Measurements from ENCODE around the gene CBX8. TPM values are rescaled to one million over a fixed set of nuclear protein-coding genes. Genes with fewer than 3 reads are reported as not detected.

Gene CBX8
- total and polyA plus RNA-seq, 2 donors (not counting 3 experiments of a cell fraction or from before 2014, with no cell fraction given) = 0.69 to 3.1 TPM

- BruUV-seq (replicated peaks) = no TSS peak
- DNase-seq (ENCODE audit: low read depth, low spot score) = no peak
- Histone ChIP-seq H3K79me2 (ENCODE audit: control insufficient read depth, insufficient read depth, low read length) (no peaks in the 10 kb centered on the region), H3K4me3 (replicated peaks in 1 of 3; ENCODE audit: insufficient read depth in 1 of 3, low read depth in 1 of 3, low read length in 3 of 3) (no peak overlapping the region), H2AFZ (ENCODE audit: low read depth, low read length) (no peak overlapping the region), H3K27me3 (ENCODE audit: control insufficient read depth in 2 of 2, insufficient read depth in 2 of 2, low read length in 2 of 2) (peaks cover 40 to 57% of the 10 kb centered on the region in 2 experiments), H3K4me2 (ENCODE audit: insufficient read depth, low read length) (no peak overlapping the region), H3K9me3 (replicated peaks; ENCODE audit: control insufficient read depth, insufficient read depth, low read length) (no peaks in the 10 kb centered on the region), H3K9me1 (replicated peaks; ENCODE audit: control insufficient read depth, extremely low read depth, insufficient read depth, low read length) (no peaks in the 10 kb centered on the region), H3K36me3 (ENCODE audit: control insufficient read depth in 2 of 2, extremely low read depth in 1 of 2, insufficient read depth in 2 of 2, low read length in 2 of 2) (no peaks in the 10 kb centered on the region), H3K9ac (replicated peaks; ENCODE audit: extremely low read depth, insufficient read depth, low read length) (no peak overlapping the region), H3K4me1 (ENCODE audit: control insufficient read depth, extremely low read depth, insufficient read depth, low read length) (peaks cover 6% of the 10 kb centered on the region), H3K27ac (ENCODE audit: insufficient read depth, low read depth, low read length) (no peak overlapping the region), H4K20me1 (replicated peaks; ENCODE audit: control insufficient read depth, extremely low read depth, insufficient read depth, low read length) (no peaks in the 10 kb centered on the region)
- FAIRE-seq = peak; percentile 60
- CTCF ChIA-PET = interaction anchor here (0.7 to 3.5 kb wide), 34 partner anchors 9 to 334 kb away, joined by 3 to 20 read pairs (median 4); partner anchors contain the start of gene CBX4
- POLR2A ChIA-PET = no interaction called here
- dilution Hi-C loops (cut with MboI; ENCODE audit: extremely low pct_ligation_motif_present, low sequenced_read_pairs) (no loop called here), intact Hi-C loops (cut with micrococcal nuclease) (loop anchor here (1.0 to 2.0 kb wide), 3 partner anchors 45 to 201 kb away; no protein-coding TSS in a partner anchor)
- TF ChIP-seq EZH2 (IDR thresholded peaks at IDR 0.05; ENCODE audit: borderline replicate concordance, low read depth, low read length, severe bottlenecking) = peak; percentile 48
- no peak for TF ChIP-seq POLR2A (IDR thresholded peaks at IDR 0.05; ENCODE audit: low read depth, low read length)
- TF ChIP-seq CTCF (IDR thresholded peaks at IDR 0.05; ENCODE audit: extremely low read depth in 1 of 2, insufficient read depth in 1 of 2, low read depth in 1 of 2, low read length in 2 of 2) = peak; percentile 71 to 84
Observed at GRCh38 chr17:79789943-79790804, 6.7 kb downstream of the CBX8 start.
